ENCODE data around the gene MTARC1. TPM values are rescaled to one million over a fixed set of nuclear protein-coding genes. Genes with fewer than 3 reads are reported as not detected.

Gene MTARC1
- total and polyA plus RNA-seq, 9 donors: 1.7 to 13.2 (median 4.7) TPM

DNA sequence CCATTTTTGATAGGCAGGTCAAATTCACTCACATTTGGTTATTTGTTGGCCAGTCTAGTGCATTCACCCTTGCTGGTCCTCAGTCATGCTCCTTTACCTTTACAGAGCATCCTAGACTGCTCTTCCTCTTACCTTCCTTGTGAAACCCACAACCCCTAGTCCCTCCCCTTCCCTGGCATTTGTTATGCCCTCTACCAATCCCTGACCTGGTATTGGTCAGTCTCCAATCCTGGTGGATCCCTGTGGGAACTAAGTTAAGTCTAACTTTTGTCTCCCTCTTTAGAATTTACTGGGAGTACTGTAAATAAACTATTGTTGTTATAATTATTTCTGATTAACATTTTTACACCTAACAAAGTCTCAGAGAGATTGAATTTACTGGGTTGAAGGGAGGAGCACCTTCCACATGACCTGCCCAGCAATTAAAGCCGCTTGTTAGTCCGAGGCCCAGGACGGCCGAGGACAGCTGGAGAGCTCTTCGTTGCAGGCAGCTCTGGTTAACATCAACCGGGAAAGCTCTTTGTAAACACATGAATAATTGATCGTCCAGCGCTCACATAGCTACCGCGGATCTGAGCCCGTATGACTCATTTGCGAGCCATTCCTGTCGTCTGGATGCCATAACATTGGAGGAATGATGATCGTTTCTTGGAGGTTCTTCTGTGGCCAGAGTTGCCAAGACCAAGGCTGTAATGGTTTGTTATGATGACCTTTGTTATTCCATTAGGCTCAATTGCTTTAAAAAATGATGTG, 31.9 kb downstream of the MTARC1 start:
- 2 to 10% (median 8%) methylated on average over 14 of the region's 14 CpGs for WGBS, 3 donors
- Histone ChIP-seq H3K27ac (peak overlapping the region in 1 of 2 donors; percentile 2), H3K27me3 (no peaks in the 10 kb centered on the region), H3K9me3 (no peaks in the 10 kb centered on the region), H3K4me3 (no peak overlapping the region), H3K4me1 (ENCODE audit: insufficient read depth) (peaks cover 6% of the 10 kb centered on the region), H3K36me3 (no peaks in the 10 kb centered on the region)
- TF ChIP-seq, protein P1, sequence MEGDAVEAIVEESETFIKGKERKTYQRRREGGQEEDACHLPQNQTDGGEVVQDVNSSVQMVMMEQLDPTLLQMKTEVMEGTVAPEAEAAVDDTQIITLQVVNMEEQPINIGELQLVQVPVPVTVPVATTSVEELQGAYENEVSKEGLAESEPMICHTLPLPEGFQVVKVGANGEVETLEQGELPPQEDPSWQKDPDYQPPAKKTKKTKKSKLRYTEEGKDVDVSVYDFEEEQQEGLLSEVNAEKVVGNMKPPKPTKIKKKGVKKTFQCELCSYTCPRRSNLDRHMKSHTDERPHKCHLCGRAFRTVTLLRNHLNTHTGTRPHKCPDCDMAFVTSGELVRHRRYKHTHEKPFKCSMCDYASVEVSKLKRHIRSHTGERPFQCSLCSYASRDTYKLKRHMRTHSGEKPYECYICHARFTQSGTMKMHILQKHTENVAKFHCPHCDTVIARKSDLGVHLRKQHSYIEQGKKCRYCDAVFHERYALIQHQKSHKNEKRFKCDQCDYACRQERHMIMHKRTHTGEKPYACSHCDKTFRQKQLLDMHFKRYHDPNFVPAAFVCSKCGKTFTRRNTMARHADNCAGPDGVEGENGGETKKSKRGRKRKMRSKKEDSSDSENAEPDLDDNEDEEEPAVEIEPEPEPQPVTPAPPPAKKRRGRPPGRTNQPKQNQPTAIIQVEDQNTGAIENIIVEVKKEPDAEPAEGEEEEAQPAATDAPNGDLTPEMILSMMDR (IDR thresholded peaks at IDR 0.05): no peak
- TF ChIP-seq EP300 (IDR thresholded peaks at IDR 0.05): no peak
- TF ChIP-seq POLR2A (IDR thresholded peaks at IDR 0.05): no peak
- DNase-seq: peak in 4 of 5 donors; percentile 37 to 51 (median 43)
- intact Hi-C loops (cut with DNase I): no loop called here

DNA sequence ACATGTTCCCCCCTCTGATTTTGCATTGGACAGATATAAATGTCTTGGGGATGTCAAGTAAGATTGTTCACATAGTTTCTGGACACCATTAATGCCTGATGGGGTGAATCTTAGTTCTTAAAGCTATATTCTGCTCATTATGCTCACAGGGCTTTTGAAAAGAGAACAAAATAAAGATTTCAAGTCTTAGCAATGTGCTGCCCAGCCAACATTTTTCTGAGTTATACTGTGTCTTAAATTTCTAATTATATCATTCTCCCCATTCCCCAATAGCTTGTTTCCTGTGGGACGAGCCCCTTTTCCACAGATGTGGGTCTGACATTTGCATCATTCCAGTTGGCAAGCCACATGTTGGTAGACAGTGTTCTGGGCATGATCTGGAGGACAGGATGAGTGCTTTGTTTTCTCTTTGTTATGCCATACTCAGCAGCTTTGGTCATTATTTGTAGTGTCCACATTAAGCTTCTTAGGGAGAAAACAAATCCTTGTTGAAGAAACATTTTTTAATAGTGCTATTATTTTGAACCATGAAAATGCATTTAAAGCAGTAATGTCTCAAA, 32.8 kb downstream of the MTARC1 start:
- intact Hi-C loops (cut with DNase I): no loop called here
- 5 to 14% (median 11%) methylated on average over 1 of the region's 1 CpG for WGBS, 3 donors
- no peaks in the 10 kb centered on the region for H3K27me3 ChIP-seq
- H3K4me3 ChIP-seq: no peak overlapping the region
- H3K36me3 ChIP-seq: no peaks in the 10 kb centered on the region
- no peak for TF ChIP-seq POLR2A (IDR thresholded peaks at IDR 0.05)
- TF ChIP-seq, protein P1 (IDR thresholded peaks at IDR 0.05): no peak
- TF ChIP-seq EP300 (IDR thresholded peaks at IDR 0.05): no peak
- peaks cover 6% of the 10 kb centered on the region for H3K4me1 ChIP-seq (ENCODE audit: insufficient read depth)
- H3K27ac ChIP-seq: peak overlapping the region in 1 of 2 donors; percentile 4
- no peaks in the 10 kb centered on the region for H3K9me3 ChIP-seq
- no peak for DNase-seq

DNA sequence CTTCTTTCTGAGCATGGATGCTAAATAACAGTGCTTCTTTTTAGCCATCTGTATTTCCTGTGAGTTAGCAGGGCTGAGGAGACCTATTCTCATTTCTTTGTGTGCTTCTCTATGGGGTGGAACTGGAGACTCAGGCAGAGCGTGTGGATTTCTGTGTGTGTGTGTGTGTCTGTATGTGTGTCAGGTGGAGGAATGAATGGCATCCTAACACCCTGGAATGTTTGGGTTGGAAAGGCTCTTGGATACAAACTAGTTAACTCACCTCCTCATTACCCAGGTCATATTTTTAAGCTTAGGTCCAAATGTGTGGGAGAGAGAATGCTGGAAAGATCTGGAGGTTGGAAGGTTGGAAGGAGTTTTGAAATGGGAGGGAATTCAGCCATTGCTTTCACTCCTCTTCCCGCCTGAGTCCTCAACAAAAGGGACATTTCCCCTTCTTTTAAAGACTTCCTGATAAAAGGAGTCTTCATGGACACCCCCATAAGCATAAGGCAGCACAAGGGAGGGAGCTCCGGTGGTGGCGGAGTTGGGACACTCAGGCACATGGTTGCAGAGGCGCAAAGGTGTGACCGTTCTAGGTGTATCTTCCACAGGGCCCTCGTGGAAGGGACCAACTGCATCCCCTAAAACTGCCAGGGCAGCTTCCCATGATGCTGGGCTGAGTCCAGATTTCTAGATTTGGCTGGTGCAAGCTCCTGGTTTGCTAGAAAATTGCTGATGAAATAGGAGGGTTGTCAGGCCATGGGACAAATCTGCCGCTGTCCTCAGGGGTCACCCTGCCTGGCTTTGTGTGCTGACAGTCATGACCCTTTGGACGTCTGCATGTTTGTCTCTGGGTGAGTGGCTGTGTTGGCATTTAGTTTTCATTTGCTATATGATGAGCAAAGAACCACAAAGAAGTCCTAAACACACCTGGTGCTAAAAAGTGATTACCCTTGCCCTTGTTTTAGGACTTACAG, 37.6 kb downstream of the MTARC1 start:
- Histone ChIP-seq H3K36me3 (no peaks in the 10 kb centered on the region), H3K4me1 (ENCODE audit: insufficient read depth) (no peaks in the 10 kb centered on the region), H3K27me3 (no peaks in the 10 kb centered on the region), H3K4me3 (no peak overlapping the region), H3K27ac (no peak overlapping the region), H3K9me3 (no peaks in the 10 kb centered on the region)
- no peak for DNase-seq
- 77 to 81% (median 81%) methylated on average over 9 of the region's 9 CpGs for WGBS, 3 donors
- TF ChIP-seq POLR2A (IDR thresholded peaks at IDR 0.05): no peak
- TF ChIP-seq, protein P1 (IDR thresholded peaks at IDR 0.05): no peak
- intact Hi-C loops (cut with DNase I): no loop called here

DNA sequence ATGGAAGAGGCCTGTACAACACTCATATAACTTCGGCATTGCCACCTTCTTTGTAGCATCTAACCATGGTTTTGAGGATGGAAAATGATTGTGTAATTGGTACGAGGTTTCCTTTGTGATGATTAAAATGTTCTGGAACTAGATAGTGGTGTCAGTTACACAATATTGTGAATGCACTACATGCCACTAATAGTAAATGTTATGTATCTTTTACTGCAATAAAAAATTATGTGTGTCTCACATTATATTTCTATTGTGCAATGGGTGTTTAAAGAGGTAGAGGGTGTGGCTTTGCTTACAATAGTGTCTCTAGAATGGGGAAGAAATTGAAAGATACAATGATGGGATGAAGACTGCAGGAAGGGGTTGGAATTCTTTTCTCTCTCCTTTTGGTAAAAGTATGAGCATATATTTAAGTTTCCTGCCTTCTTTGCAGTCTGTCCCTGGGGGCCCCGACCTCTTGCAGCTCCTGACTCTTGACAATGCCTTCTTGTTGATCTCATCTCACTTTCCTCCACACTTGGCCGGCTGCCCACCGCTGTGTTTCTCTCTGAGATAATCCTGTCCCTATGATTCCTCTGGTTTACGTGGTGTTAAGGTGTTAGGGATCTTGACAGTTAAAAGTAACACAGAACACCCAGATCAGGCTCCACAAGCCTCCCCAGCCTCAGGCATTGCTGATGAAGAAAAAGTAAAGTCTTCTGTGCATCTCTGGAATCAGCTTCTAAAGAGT, 39.3 kb downstream of the MTARC1 start:
- no peak overlapping the region for H3K27ac ChIP-seq
- 72% methylated on average over 6 of the region's 6 CpGs for WGBS, 3 donors
- H3K4me1 ChIP-seq (ENCODE audit: insufficient read depth): no peaks in the 10 kb centered on the region
- intact Hi-C loops (cut with DNase I): no loop called here
- no peaks in the 10 kb centered on the region for H3K27me3 ChIP-seq
- DNase-seq: no peak
- H3K36me3 ChIP-seq: no peaks in the 10 kb centered on the region
- H3K9me3 ChIP-seq: no peaks in the 10 kb centered on the region
- TF ChIP-seq, protein P1 (IDR thresholded peaks at IDR 0.05): no peak
- TF ChIP-seq POLR2A (IDR thresholded peaks at IDR 0.05) (no peak), EP300 (IDR thresholded peaks at IDR 0.05) (no peak)
- no peak overlapping the region for H3K4me3 ChIP-seq

Data from ovary (tissue), 9 donors.